Measurements from ENCODE around the gene GFRA4. TPM values are rescaled to one million over a fixed set of nuclear protein-coding genes. Genes with fewer than 3 reads are reported as not detected.

Gene GFRA4
- total RNA-seq, 1 experiment from 2014 or later, result not detected

- no TSS peak for BruUV-seq (replicated peaks)
- Mint-ChIP-seq H3K4me3 (ENCODE audit: unreplicated experiment) (no peak overlapping the region), H3K27me3 (ENCODE audit: insufficient read depth, unreplicated experiment) (no peaks in the 10 kb centered on the region), H3K4me1 (ENCODE audit: insufficient read depth, unreplicated experiment) (peaks cover 16% of the 10 kb centered on the region), H3K9me3 (ENCODE audit: unreplicated experiment) (no peaks in the 10 kb centered on the region), H3K36me3 (ENCODE audit: insufficient read depth, unreplicated experiment) (no peaks in the 10 kb centered on the region), H3K27ac (ENCODE audit: low read depth, unreplicated experiment) (no peak overlapping the region)
- TF ChIP-seq, protein P1, sequence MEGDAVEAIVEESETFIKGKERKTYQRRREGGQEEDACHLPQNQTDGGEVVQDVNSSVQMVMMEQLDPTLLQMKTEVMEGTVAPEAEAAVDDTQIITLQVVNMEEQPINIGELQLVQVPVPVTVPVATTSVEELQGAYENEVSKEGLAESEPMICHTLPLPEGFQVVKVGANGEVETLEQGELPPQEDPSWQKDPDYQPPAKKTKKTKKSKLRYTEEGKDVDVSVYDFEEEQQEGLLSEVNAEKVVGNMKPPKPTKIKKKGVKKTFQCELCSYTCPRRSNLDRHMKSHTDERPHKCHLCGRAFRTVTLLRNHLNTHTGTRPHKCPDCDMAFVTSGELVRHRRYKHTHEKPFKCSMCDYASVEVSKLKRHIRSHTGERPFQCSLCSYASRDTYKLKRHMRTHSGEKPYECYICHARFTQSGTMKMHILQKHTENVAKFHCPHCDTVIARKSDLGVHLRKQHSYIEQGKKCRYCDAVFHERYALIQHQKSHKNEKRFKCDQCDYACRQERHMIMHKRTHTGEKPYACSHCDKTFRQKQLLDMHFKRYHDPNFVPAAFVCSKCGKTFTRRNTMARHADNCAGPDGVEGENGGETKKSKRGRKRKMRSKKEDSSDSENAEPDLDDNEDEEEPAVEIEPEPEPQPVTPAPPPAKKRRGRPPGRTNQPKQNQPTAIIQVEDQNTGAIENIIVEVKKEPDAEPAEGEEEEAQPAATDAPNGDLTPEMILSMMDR (IDR thresholded peaks at IDR 0.05; ENCODE audit: unreplicated experiment), result no peak
- POLR2A ChIA-PET, result interaction anchor here (0.6 to 1.8 kb wide), 11 partner anchors 10 to 158 kb away, joined by 3 to 6 read pairs (median 3); no protein-coding TSS in a partner anchor
- intact Hi-C loops (cut with micrococcal nuclease), result no loop called here
- peak; percentile 94 for DNase-seq (ENCODE audit: unreplicated experiment)
- CTCF ChIA-PET, result interaction anchor here (0.5 to 6.5 kb wide), 11 partner anchors 10 to 126 kb away, joined by 3 to 51 read pairs (median 4); no protein-coding TSS in a partner anchor
These were observed 23.7 kb upstream of the GFRA4 start for GRCh38 chr20:3686867-3687321.

GRCh38 chr20:3686421-3686820 lies 23.2 kb upstream of the GFRA4 start:
- Mint-ChIP-seq H3K27me3 (ENCODE audit: insufficient read depth, unreplicated experiment) (no peaks in the 10 kb centered on the region), H3K9me3 (ENCODE audit: unreplicated experiment) (no peaks in the 10 kb centered on the region), H3K36me3 (ENCODE audit: insufficient read depth, unreplicated experiment) (no peaks in the 10 kb centered on the region), H3K4me1 (ENCODE audit: insufficient read depth, unreplicated experiment) (peaks cover 16% of the 10 kb centered on the region), H3K27ac (ENCODE audit: low read depth, unreplicated experiment) (no peak overlapping the region), H3K4me3 (ENCODE audit: unreplicated experiment) (no peak overlapping the region)
- no TSS peak for BruUV-seq (replicated peaks)
- intact Hi-C loops (cut with micrococcal nuclease), result no loop called here
- no peak for DNase-seq (ENCODE audit: unreplicated experiment)
- POLR2A ChIA-PET, result interaction anchor here (0.6 to 1.8 kb wide), 10 partner anchors 10 to 159 kb away, joined by 3 to 6 read pairs (median 4); no protein-coding TSS in a partner anchor
- TF ChIP-seq, protein P1 (IDR thresholded peaks at IDR 0.05; ENCODE audit: unreplicated experiment), result no peak
- CTCF ChIA-PET, result interaction anchor here (0.5 to 6.5 kb wide), 9 partner anchors 10 to 127 kb away, joined by 3 to 51 read pairs (median 5); no protein-coding TSS in a partner anchor

DNA sequence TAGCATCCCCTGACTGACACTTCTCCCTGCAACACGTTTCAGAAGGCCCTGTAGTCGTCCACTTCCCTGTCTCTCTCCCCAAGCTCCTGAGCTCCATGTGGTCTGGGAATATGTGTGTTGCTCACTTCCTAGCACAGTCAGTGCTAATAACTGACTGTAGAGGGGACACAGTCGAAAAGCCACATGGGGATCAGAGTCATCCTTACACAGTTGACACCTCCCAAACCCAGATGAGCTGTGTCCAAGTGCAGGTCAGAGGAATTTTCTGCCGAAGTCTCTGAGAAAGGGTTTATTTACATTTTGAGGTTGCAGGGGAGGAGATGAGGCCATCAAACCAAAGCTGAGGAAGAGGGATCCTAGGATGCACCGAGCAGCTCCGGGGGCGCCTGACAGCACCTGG lies 22.1 kb upstream of the GFRA4 start:
- CTCF ChIA-PET, result interaction anchor here (1.4 to 6.5 kb wide), 4 partner anchors 9 to 33 kb away, joined by 3 to 51 read pairs (median 28); no protein-coding TSS in a partner anchor

More for the DNA sequence above, 22.1 kb upstream of the GFRA4 start:
- intact Hi-C loops (cut with micrococcal nuclease), result no loop called here
- Mint-ChIP-seq H3K4me3 (ENCODE audit: unreplicated experiment) (no peak overlapping the region), H3K36me3 (ENCODE audit: insufficient read depth, unreplicated experiment) (no peaks in the 10 kb centered on the region), H3K27ac (ENCODE audit: low read depth, unreplicated experiment) (no peak overlapping the region), H3K27me3 (ENCODE audit: insufficient read depth, unreplicated experiment) (no peaks in the 10 kb centered on the region), H3K9me3 (ENCODE audit: unreplicated experiment) (no peaks in the 10 kb centered on the region), H3K4me1 (ENCODE audit: insufficient read depth, unreplicated experiment) (peaks cover 16% of the 10 kb centered on the region)
- no peak for DNase-seq (ENCODE audit: unreplicated experiment)
- TF ChIP-seq, protein P1 (IDR thresholded peaks at IDR 0.05; ENCODE audit: unreplicated experiment), result no peak
- POLR2A ChIA-PET, result interaction anchor here (0.9 to 1.8 kb wide), 3 partner anchors 12 to 22 kb away, joined by 3 to 5 read pairs (median 5); no protein-coding TSS in a partner anchor
- BruUV-seq (replicated peaks), result no TSS peak

Measured in MCF 10A (cell line).